Measurements from ENCODE around the gene SGMS1. TPM values are rescaled to one million over a fixed set of nuclear protein-coding genes. Genes with fewer than 3 reads are reported as not detected.

SGMS1 gene
- total RNA-seq, 1 experiment from 2014 or later: 20.4 TPM

- H3K4me1 Mint-ChIP-seq: peaks cover 0 to 11% of the 10 kb centered on the region in 2 experiments
- Histone ChIP-seq H3K27ac (ENCODE audit: insufficient read length, low read depth, low read length) (no peak overlapping the region), H3K79me1 (ENCODE audit: insufficient read depth, low read depth, low read length, poor library complexity, severe bottlenecking) (no peaks in the 10 kb centered on the region), H4K5ac (ENCODE audit: insufficient read length, low read depth, low read length) (no peak overlapping the region), H3K4me2 (ENCODE audit: insufficient read depth, insufficient read length, low read length) (no peak overlapping the region), H2AFZ (ENCODE audit: low read length) (no peak overlapping the region), H3K4ac (ENCODE audit: low read depth, low read length) (no peak overlapping the region), H2AK5ac (ENCODE audit: insufficient read length, low read length) (no peak overlapping the region), H2BK20ac (ENCODE audit: low read depth, low read length, poor library complexity, severe bottlenecking) (no peak overlapping the region), H4K8ac (replicated peaks; ENCODE audit: insufficient read length, low read depth, low read length) (no peak overlapping the region), H2BK5ac (ENCODE audit: insufficient read length, low read length) (no peak overlapping the region), H2BK120ac (ENCODE audit: low read depth, low read length, poor library complexity, severe bottlenecking) (no peak overlapping the region), H3K56ac (ENCODE audit: insufficient read length, low read depth, low read length) (no peak overlapping the region), H3K27me3 (ENCODE audit: insufficient read depth, low read length) (no peaks in the 10 kb centered on the region), H3K9ac (ENCODE audit: extremely low read depth, insufficient read length, low read length) (no peak overlapping the region), H3K79me2 (ENCODE audit: insufficient read depth, low read length) (no peaks in the 10 kb centered on the region), H2BK12ac (ENCODE audit: insufficient read length, low read depth, low read length) (no peak overlapping the region), H4K91ac (ENCODE audit: insufficient read length, low read depth, low read length) (no peak overlapping the region), H3K23me2 (ENCODE audit: insufficient read length, low read depth, low read length, poor library complexity, severe bottlenecking) (no peaks in the 10 kb centered on the region), H3K23ac (ENCODE audit: insufficient read length, low read depth, low read length) (no peak overlapping the region), H3K4me1 (ENCODE audit: insufficient read depth, low read length) (no peaks in the 10 kb centered on the region), H4K20me1 (ENCODE audit: control insufficient read depth, insufficient read depth, insufficient read length) (no peaks in the 10 kb centered on the region), H3K14ac (ENCODE audit: insufficient read depth, low read length) (no peak overlapping the region), H3T11ph (ENCODE audit: low read length) (no peak overlapping the region), H2BK15ac (ENCODE audit: low read depth, low read length) (no peak overlapping the region), H3K9me3 (ENCODE audit: control insufficient read depth, low read depth, low read length) (no peaks in the 10 kb centered on the region), H3K18ac (ENCODE audit: insufficient read length, low read depth, low read length) (no peak overlapping the region)
- no CpG with 5 or more reads among the region's 5 CpGs for WGBS (ENCODE audit: extremely low coverage, insufficient read length, low lambda C conversion rate)
- H3K27me3 Mint-ChIP-seq (ENCODE audit: low read depth): peaks cover 2% of the 10 kb centered on the region
- H3K4me3 Mint-ChIP-seq: no peak overlapping the region
- H3K9me3 Mint-ChIP-seq: no peaks in the 10 kb centered on the region; a peak in 1 of 5 replicates
- TF ChIP-seq CTCF (conservative IDR thresholded peaks at IDR 0.05): no peak
- no peak for DNase-seq
- no peaks in the 10 kb centered on the region for H3K36me3 Mint-ChIP-seq (ENCODE audit: insufficient read depth in 1 of 3, low read depth in 3 of 3)
- no peak overlapping the region for H3K27ac Mint-ChIP-seq
Measured at GRCh38 chr10:50658165-50658564, 34.4 kb upstream of the SGMS1 start.
